Endodermal cell (in vitro differentiated cells): ENCODE measurements around the gene DPM3. TPM values are rescaled to one million over a fixed set of nuclear protein-coding genes. Genes with fewer than 3 reads are reported as not detected.

Source experiments
- DNase-seq: peaks from one replicate; pipeline ENCODE4 v3.0.0-alpha.2; 2017
- H3K27ac ChIP-seq: 2 replicates; pipeline ENCODE4 v1.5.1; 2013; ENCODE audit warnings: mild to moderate bottlenecking, low read depth, low read length, moderate library complexity
- H3K27me3 ChIP-seq: 2 replicates; pipeline ENCODE4 v1.6.1; 2013; ENCODE audit warnings: mild to moderate bottlenecking, low read length, moderate library complexity; ENCODE audit not compliant: insufficient read depth, control insufficient read depth, poor library complexity, severe bottlenecking
- H3K36me3 ChIP-seq: 2 replicates; pipeline ENCODE4 v1.7.0; 2013; ENCODE audit warnings: mild to moderate bottlenecking, low read length, moderate library complexity; ENCODE audit not compliant: control insufficient read depth, insufficient read depth
- H3K4me1 ChIP-seq: one replicate; pipeline ENCODE4 v1.7.0; 2013; ENCODE audit warnings: low read length; ENCODE audit not compliant: control insufficient read depth, insufficient read depth
- H3K4me3 ChIP-seq: 2 replicates; pipeline ENCODE4 v1.5.1; 2013; ENCODE audit warnings: mild to moderate bottlenecking, low read length, moderate library complexity
- H3K9ac ChIP-seq: 2 replicates; pipeline ENCODE4 v1.6.1; 2013; ENCODE audit warnings: mild to moderate bottlenecking, low read length, moderate library complexity; ENCODE audit not compliant: poor library complexity, severe bottlenecking; ENCODE audit errors: extremely low read depth
- H3K9me3 ChIP-seq: 2 replicates; pipeline ENCODE4 v1.6.1; 2013; ENCODE audit warnings: mild to moderate bottlenecking, low read length, moderate library complexity; ENCODE audit not compliant: control insufficient read depth
- H3K27ac Mint-ChIP-seq: 2 replicates; pipeline ENCODE4 v1.8.0; 2020; ENCODE audit warnings: mixed read lengths
- H3K27me3 Mint-ChIP-seq: 2 replicates; pipeline ENCODE4 v1.8.0; 2021; ENCODE audit warnings: mild to moderate bottlenecking, mixed read lengths; ENCODE audit not compliant: insufficient read depth
- H3K36me3 Mint-ChIP-seq: 2 replicates; pipeline ENCODE4 v1.8.0; 2020; ENCODE audit warnings: low read depth, mixed read lengths
- H3K4me1 Mint-ChIP-seq: 2 replicates; pipeline ENCODE4 v1.8.0; 2020; ENCODE audit warnings: mixed read lengths
- H3K4me3 Mint-ChIP-seq: 2 replicates; pipeline ENCODE4 v1.8.0; 2020; ENCODE audit warnings: mild to moderate bottlenecking, moderate library complexity, mixed read lengths
- H3K9me3 Mint-ChIP-seq: 2 replicates; pipeline ENCODE4 v1.8.0; 2020; ENCODE audit warnings: mild to moderate bottlenecking, mixed read lengths
- WGBS, 2 experiments: methylation state at CpG; one replicate each; pipeline versions ENCODE4 v1.1.5 to v1.1.7; 2013; ENCODE audit warnings: missing lambda C conversion rate in 2 of 2, mixed read lengths in 1 of 2; ENCODE audit not compliant: insufficient coverage in 1 of 2, insufficient read length in 1 of 2; 5-methylcytosine and 5-hydroxymethylcytosine counted together
- total RNA-seq, 2 donors: library from RNA; stranded (reverse); fragmentation: NEBNext Ultra II Directional in 1 of 2; extraction: Animal tissue kit (Norgen Biotek cat#: 25700) in 1 of 2; gene quantifications; 2 replicates in 1 of 2; 3 replicates in 1 of 2; pipeline ENCODE4 v1.2.1, GENCODE V29; 2021
- TF ChIP-seq, protein P1 (sequence below): fragments of 200-600 bp; sonication (generic); conservative IDR thresholded peaks from 2 replicates; pipeline ENCODE4 v1.5.0; 2021; ENCODE audit warnings: antibody characterized with exemption, mild to moderate bottlenecking

The DPM3 gene
- total RNA-seq, 2 donors from 2014 or later: 48.8 to 73.4 TPM

DNA sequence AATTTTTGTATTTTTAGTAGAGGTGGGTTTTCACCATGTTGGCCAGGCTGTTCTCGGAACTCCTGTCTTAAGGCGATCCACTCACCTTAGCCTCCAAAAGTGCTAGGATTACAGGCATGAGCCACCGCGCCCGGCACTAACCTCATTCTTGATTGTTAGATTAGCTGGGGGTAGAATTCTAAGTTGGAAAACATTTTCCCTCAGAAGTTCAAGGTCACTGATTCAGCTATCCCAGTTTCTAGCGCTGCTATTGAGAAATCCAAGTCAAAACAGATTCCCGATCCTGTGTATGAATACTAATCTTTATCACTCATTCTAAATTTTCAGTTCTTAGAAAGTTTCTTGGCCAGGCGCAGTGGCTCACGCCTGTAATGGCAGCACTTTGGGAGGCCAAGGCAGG lies 37.0 kb downstream of the DPM3 start:
- Histone ChIP-seq H3K27ac (no peak overlapping the region), H3K9me3 (no peaks in the 10 kb centered on the region), H3K27me3 (peaks cover 14% of the 10 kb centered on the region), H3K4me3 (no peak overlapping the region), H3K9ac (no peak overlapping the region), H3K36me3 (no peaks in the 10 kb centered on the region), H3K4me1 (no peaks in the 10 kb centered on the region)
- no peaks in the 10 kb centered on the region for H3K9me3 Mint-ChIP-seq
- H3K36me3 Mint-ChIP-seq: no peaks in the 10 kb centered on the region
- H3K4me1 Mint-ChIP-seq: no peaks in the 10 kb centered on the region
- no peak overlapping the region for H3K4me3 Mint-ChIP-seq
- TF ChIP-seq, protein P1, sequence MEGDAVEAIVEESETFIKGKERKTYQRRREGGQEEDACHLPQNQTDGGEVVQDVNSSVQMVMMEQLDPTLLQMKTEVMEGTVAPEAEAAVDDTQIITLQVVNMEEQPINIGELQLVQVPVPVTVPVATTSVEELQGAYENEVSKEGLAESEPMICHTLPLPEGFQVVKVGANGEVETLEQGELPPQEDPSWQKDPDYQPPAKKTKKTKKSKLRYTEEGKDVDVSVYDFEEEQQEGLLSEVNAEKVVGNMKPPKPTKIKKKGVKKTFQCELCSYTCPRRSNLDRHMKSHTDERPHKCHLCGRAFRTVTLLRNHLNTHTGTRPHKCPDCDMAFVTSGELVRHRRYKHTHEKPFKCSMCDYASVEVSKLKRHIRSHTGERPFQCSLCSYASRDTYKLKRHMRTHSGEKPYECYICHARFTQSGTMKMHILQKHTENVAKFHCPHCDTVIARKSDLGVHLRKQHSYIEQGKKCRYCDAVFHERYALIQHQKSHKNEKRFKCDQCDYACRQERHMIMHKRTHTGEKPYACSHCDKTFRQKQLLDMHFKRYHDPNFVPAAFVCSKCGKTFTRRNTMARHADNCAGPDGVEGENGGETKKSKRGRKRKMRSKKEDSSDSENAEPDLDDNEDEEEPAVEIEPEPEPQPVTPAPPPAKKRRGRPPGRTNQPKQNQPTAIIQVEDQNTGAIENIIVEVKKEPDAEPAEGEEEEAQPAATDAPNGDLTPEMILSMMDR: no peak
- no peak for DNase-seq
- WGBS, 2 experiments: 85 to 92% methylated on average over 7 to 9 of the region's 9 CpGs
- H3K27me3 Mint-ChIP-seq: peaks cover 46% of the 10 kb centered on the region
- no peak overlapping the region for H3K27ac Mint-ChIP-seq

DNA sequence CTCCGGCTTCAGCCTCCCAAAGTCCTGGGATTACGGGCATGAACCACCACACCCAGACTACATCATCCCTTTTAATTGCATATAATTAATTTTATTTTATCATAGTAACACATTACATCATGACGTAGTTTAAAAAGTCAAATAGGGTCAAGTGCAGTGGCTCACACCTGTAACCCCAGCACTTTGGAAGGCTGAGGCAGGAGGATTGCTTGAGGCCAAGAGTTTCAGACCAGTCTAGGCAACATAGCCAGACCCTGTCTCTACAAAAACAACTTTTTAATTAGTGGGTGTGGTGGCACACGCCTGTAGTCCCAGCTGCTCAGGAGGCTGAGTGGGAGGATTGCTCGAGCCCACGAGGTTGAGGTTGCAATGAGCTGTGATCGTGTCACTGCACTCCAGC lies 41.0 kb downstream of the DPM3 start:
- Histone ChIP-seq H3K27me3 (peaks cover 17% of the 10 kb centered on the region), H3K9me3 (no peaks in the 10 kb centered on the region), H3K4me3 (no peak overlapping the region), H3K36me3 (no peaks in the 10 kb centered on the region), H3K4me1 (no peaks in the 10 kb centered on the region), H3K27ac (no peak overlapping the region), H3K9ac (no peak overlapping the region)
- H3K36me3 Mint-ChIP-seq: no peaks in the 10 kb centered on the region
- WGBS, 2 experiments: 91 to 98% methylated on average over 6 to 7 of the region's 7 CpGs
- H3K27me3 Mint-ChIP-seq: peaks cover 40% of the 10 kb centered on the region
- TF ChIP-seq, protein P1: no peak
- no peaks in the 10 kb centered on the region for H3K4me1 Mint-ChIP-seq
- no peak overlapping the region for H3K27ac Mint-ChIP-seq
- DNase-seq: no peak
- peaks cover 1% of the 10 kb centered on the region for H3K9me3 Mint-ChIP-seq
- H3K4me3 Mint-ChIP-seq: no peak overlapping the region

DNA sequence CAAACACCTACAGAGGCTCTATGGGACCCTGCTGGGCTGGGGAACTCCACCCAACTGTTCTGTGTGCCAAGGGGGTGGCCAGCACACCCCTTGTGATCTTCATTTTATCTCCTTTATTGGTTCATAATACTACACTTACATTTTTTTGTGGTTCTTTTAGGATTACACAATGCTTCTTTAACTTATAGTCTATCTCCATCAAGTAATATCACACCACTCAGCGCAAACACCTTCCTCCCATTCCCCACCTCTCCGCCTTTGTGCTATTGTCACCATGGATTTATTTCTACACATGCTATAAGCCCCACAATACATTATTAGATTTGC lies 45.7 kb downstream of the DPM3 start:
- no peak overlapping the region for H3K9ac ChIP-seq
- no peak for DNase-seq
- Mint-ChIP-seq H3K9me3 (peaks cover 1% of the 10 kb centered on the region), H3K36me3 (no peaks in the 10 kb centered on the region), H3K27ac (no peak overlapping the region), H3K4me3 (no peak overlapping the region), H3K4me1 (peaks cover 3% of the 10 kb centered on the region), H3K27me3 (peaks cover 44% of the 10 kb centered on the region)
- H3K27ac ChIP-seq: no peak overlapping the region
- WGBS, 2 experiments: 83 to 90% methylated on average over 1 to 2 of the region's 2 CpGs
- TF ChIP-seq, protein P1: no peak
- H3K4me3 ChIP-seq: no peak overlapping the region
- H3K4me1 ChIP-seq: peaks cover 2% of the 10 kb centered on the region
- H3K36me3 ChIP-seq: no peaks in the 10 kb centered on the region
- H3K27me3 ChIP-seq: peaks cover 25% of the 10 kb centered on the region
- no peaks in the 10 kb centered on the region for H3K9me3 ChIP-seq
